Fibroblast of peridontal ligament (primary cell): ENCODE data around the gene GAS6.

Experiments
- DNase-seq: peaks from one replicate; pipeline ENCODE4 v3.0.0-alpha.2; 2010; ENCODE audit errors: extremely low read depth

The GAS6 gene

DNA sequence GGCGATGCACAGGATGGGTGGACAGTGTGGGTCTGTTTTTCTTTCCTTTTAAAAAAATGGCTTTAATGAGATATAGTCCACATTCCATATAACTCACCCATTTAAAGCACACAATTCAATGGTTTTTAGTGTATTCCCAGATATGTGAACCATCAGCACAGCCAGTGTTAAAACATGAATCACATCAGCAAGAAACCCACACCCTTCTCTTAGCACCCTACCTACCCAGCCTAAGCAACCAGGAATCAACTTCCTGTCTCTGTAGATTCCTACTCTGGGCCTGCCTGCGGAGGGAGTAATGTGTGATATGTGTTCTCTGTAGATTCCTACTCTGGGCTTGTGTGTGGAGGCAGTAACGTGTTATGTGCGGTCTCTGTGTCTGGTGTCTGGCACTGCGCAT is 92.9 kb downstream of the GAS6 start:
- DNase-seq: no peak
